ENCODE measurements around the gene SVOPL.

SVOPL gene

DNA sequence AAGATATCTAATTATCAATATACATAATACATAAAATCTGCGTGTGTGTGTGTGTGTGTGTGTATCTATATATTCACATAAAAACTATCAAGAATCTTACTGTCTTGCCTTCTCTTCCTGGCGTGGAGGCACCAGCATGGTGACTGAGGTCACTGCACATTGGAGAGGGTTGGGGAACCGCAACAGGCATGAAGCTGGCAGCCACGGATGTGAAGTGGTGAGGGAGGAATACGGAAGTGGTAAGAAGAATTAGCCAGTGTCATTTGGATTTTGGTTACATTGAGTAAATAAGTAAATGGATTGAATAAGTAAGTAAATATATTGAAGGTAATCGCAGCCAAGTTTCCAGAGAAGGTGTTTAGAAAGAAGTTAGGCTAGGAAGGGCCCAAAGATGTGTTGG, 156.0 kb downstream of the SVOPL start:
- DNase-seq = no peak
- in situ Hi-C loops (cut with MboI; ENCODE audit: low pct_unique_long_range_greater_than_20kb, low sequenced_read_pairs) = no loop called here
